AG08396 (cell line): ENCODE data around the gene GIMAP4.
"Not testable (repeated sequence)": the region's sequence is repeated elsewhere in the genome, so short reads cannot be mapped to it uniquely, and the experiment has no call there.

Experiments
- DNase-seq: peaks from one replicate; pipeline ENCODE4 v3.0.0; 2012; ENCODE audit warnings: low spot score, mixed read lengths

Gene GIMAP4

DNA sequence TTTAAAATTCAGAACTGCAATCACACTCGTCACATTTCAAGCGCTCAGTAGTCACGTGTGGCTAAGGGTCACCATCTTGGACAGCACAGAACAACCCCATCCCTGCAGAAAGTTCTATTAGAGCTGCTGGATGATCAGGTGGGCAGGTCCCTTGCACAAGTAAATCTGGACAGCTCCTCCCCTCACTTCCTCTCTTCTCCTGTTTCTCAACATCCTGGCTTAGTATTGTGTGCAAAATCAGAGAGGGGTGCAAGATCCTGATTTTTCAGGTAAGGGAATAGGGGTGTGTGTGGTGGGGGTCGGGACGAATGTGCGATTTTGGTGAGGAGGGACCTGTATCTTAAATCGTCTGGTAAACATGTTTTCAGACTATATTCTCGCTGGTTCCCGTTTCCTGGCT lies at the start of gene GIMAP4:
GIMAP4 (plus strand) TSS at position 222 of the 400 bp plus-strand sequence. CDS start 2,512 bp downstream, outside the sequence.
- DNase-seq = no peak

- no peak for DNase-seq
Observed at GRCh38 chr7:150519310-150519709, 47.9 kb upstream of the GIMAP4 start.

DNA sequence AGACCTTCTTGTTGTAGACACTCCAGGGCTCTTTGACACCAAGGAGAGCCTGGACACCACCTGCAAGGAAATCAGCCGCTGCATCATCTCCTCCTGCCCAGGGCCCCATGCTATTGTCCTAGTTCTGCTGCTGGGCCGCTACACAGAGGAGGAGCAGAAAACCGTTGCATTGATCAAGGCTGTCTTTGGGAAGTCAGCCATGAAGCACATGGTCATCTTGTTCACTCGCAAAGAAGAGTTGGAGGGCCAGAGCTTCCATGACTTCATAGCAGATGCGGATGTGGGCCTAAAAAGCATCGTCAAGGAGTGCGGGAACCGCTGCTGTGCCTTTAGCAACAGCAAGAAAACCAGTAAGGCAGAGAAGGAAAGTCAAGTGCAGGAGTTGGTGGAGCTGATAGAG lies 47.0 kb upstream of the GIMAP4 start:
- DNase-seq = no peak

DNA sequence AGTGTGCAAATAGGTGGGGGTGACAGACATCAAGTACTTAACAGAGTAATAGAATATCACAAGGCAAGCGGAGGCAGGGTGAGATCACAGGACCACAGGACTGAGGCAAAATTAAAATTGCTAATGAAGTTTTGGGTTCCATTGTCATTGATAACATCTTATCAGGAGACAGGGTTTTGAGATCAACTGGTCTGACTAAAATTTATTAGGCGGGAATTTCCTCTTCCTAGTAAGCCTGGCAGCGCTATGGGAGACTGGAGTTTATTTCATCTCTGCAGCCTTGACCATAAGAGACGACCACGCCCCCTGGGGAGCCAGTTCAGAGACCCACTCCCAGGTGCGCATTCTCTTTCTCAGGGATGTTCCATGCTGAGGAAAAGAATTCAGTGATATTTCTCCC lies 44.3 kb upstream of the GIMAP4 start:
- DNase-seq = not testable (repeated sequence)

DNA sequence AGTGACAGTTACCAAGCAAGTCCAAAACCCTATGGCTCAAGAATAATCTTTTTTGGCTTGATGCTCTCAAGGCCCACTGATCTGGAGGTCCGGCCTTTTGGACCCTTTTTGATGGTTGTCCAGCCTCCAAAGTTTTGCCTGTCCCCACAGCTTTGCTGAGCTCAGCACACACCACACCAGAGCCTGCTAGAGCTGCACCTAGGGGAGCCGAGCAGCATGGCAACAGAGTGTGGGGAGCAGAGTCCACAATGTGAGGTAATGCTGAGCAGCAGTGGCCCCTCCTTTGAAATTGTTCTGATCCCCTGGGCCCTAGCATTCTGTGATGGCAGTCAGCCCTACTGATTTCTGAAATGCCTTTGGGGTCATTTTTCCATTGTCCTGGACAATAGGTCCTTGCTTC lies 43.2 kb upstream of the GIMAP4 start:
- DNase-seq = no peak

DNA sequence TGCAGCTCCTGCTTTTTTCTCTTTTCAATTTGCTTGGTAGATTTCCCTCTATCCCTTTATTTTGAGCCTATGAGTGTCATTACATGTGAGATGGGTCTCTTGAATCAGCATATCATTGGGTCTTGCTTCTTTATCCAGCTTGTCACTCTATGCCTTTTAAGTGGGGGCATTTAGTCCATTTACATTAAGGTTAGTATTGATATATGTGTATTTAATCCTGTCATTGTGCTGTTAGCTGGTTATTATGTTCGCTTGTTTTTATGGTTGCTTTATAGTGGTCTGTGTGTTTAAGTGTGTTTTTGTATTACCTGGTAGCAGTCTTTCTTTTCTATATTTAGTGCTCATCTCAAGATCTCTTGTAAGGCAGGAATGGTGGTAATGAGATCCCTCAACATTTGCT lies 35.5 kb upstream of the GIMAP4 start:
- no peak for DNase-seq

- no peak for DNase-seq
Observed at GRCh38 chr7:150538259-150538658, 28.9 kb upstream of the GIMAP4 start.

GRCh38 chr7:150553163-150553562 lies 14.0 kb upstream of the GIMAP4 start:
- DNase-seq = no peak

DNA sequence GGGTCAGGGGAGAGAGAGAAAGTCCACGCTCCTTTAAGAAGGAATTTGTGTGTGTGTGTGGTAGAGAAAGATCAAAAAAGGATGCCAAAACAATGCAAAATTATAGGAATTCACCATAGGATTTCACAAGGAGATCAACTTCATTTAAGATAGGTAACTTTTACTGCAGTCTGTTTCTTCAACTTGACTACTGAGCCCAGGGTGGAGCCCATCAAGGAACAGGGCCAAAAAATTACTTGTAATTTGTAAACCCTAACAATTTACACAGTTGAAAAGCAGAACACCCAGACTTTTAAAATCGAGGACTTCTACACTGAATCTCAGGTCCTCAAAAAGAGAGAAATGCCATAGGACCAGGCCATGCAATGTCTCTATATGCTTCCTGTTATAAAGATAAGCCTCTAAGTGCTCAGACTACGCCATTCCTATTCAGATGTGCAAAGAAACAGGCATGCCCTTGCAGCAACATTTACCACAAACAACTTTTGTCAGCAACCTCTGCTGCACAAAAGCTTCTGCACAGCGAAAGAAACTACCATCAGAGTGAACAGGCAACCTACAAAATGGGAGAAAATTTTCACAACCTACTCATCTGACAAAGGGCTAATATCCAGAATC lies 10.6 kb upstream of the GIMAP4 start:
- no peak for DNase-seq

- DNase-seq = no peak
Observed at GRCh38 chr7:150560486-150560885, 6.7 kb upstream of the GIMAP4 start.

- DNase-seq = no peak
Observed at GRCh38 chr7:150562919-150563318, 4.3 kb upstream of the GIMAP4 start.

- DNase-seq = no peak
Observed at GRCh38 chr7:150564006-150564405, 3.2 kb upstream of the GIMAP4 start.

DNA sequence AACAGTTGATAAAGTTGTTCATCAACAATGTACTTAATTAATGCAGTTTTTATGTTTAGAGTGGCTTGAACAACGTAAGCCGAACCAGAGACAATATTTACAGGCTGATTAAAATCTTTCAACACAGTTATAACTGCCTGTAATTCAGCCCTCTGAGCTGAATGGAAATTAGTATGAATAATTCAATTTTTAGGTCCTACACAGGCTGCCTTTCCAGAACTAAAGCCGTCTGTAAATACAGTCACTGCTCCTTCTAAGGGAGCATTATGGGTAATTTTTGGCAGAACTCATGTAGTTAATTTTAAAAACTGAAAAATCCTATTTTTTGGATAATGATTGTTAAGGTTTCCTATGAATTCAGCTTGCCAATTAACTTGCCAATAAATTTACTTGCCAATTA lies 2.6 kb upstream of the GIMAP4 start:
- no peak for DNase-seq

GRCh38 chr7:150565239-150565638 lies 2.0 kb upstream of the GIMAP4 start:
- no peak for DNase-seq

GRCh38 chr7:150566123-150566522 lies 1.1 kb upstream of the GIMAP4 start:
- DNase-seq = no peak

DNA sequence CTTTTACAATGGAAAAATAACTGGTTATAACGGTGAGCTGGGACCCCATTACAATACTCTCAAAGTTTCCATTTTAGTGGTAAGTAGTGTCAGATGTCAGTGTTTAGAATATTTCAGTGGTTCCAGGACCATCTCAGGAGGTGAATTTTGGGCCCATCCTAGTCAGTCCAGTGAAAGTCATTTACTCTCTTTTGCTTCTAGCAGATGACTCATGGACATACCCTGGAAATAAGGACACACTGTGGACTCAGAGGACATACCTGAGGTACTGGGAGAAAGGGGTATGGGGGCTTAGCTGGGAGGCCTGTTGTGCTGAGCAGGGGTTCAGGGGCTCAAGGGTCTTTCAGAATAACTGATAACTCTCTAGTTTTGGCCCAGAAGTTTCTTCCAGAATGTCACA lies 618 bp upstream of the GIMAP4 start:
- DNase-seq = no peak

- no peak for DNase-seq
Observed at GRCh38 chr7:150567871-150568301, 696 bp downstream of the GIMAP4 start.

GRCh38 chr7:150568714-150569113 lies 1.5 kb downstream of the GIMAP4 start:
- no peak for DNase-seq

DNA sequence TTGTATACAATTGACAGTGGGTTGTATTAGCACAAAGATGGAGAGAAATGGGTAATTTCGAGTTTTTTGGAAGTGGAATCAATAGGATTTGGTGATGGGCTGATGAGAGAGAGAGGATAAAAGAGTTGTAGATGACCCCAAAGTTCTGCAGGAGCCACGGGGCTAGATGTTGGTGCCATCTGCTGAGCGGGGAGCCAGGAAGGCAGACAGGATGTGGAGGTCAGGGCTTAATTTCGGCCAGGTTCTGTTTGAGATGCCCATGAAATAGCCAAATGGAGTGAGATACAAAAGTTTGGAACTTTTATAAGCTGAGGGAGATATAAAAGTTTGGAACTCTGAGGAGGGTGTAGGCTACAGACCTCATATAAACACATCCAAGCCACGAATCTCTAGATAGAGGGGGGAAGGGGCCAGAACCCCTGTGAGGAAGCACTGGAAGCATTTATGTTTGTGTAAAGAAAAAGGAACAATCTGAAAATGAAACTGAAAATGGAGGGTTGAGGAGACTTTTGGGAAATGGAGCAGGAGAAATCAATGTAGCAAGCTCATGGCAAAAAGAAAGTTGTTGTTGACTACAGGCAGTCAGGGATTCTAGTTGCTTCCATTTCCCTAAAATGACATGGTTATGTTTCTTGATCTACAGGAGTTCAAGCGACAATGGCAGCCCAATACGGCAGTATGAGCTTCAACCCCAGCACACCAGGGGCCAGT lies 2.2 kb downstream of the GIMAP4 start:
- no peak for DNase-seq

DNA sequence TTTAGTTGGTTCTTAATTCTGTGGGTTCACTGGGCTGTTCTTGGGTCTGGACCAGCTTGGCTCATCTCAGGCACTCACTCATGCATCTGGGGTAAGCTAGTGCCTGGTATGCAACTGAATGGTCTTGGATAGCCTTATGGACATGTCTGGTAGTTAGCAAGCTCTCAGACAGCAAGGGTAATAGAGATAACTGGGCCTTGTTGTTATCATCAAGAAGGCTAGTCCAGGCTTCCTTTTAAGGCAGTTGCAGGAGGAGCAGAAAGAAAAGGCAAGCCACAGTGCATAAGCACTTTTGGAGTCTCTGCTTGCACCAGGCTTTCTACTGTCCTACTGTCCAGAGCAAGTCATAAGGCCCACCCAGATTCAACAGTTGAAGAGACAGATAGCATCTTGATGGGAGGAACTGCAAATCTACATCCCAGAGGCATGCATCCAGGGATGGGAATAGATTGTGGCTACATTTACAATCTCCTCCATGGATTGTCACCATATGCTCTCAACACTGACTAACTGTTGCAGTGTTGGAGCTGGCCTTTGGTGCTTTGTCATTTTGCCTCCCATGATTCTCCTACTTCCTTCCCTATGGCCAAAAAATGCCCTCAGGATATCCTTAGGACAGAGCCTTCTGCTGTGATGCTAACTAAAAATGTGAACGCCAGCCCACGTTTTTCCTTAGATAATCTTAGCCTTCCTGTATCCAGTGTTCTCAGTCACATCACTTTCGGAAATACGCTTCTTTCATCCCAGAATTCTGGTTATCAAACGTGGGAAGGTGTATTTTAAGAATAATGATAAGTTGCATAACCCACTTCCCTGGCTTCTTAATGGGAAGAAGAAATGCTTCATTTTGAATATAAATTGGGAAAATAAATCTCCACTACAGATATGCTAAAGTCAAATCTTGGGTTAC lies 3.6 kb downstream of the GIMAP4 start:
- no peak for DNase-seq

- no peak for DNase-seq
Observed at GRCh38 chr7:150572496-150572895, 5.3 kb downstream of the GIMAP4 start.

DNA sequence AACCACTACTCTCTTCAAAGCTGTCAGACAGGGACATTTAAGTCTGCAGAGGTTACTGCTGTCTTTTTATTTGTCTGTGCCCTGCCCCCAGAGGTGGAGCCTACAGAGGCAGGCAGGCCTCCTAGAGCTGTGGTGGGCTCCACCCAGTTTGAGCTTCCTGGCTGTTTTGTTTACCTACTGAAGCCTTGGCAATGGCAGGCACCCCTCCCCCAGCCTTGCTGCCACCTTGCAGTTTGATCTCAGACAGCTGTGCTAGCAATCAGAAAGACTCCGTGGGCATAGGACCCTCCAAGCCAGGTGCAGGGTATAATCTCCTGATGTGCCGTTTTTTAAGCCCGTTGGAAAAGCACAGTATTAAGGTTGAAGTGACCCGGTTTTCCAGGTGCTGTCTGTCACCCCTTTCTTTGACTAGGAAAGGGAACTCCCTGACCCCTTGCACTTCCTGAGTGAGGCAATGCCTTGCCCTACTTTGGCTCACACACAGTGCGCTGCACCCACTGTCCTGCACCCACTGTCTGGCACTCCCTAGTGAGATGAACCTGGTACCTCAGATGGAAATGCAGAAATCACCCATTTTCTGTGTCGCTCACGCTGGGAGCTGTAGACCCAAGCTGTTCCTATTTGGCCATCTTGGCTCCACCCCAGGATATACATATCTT lies 12.9 kb downstream of the GIMAP4 start:
- DNase-seq = not testable (repeated sequence)
